Type B pancreatic cell (in vitro differentiated cells): ENCODE data around the gene RAB6A. TPM values are rescaled to one million over a fixed set of nuclear protein-coding genes. Genes with fewer than 3 reads are reported as not detected.

Source experiments
- DNase-seq: peaks from one replicate; pipeline ENCODE4 v3.0.0; 2021; ENCODE audit warnings: mixed read lengths; ENCODE audit not compliant: unreplicated experiment; ENCODE audit errors: extremely low spot score
- H3K27ac Mint-ChIP-seq: 2 replicates; pipeline ENCODE4 v1.8.0; 2021; ENCODE audit warnings: mild to moderate bottlenecking, mixed read lengths
- H3K27me3 Mint-ChIP-seq: 2 replicates; pipeline ENCODE4 v1.8.0; 2021; ENCODE audit warnings: mixed read lengths
- H3K36me3 Mint-ChIP-seq: 2 replicates; pipeline ENCODE4 v1.8.0; 2021; ENCODE audit warnings: mixed read lengths
- H3K4me1 Mint-ChIP-seq: one replicate; pipeline ENCODE4 v1.8.0; 2021; ENCODE audit warnings: mixed read lengths; ENCODE audit not compliant: unreplicated experiment
- H3K4me3 Mint-ChIP-seq: 2 replicates; pipeline ENCODE4 v1.8.0; 2021; ENCODE audit warnings: mild to moderate bottlenecking, mixed read lengths
- H3K9me3 Mint-ChIP-seq: 2 replicates; pipeline ENCODE4 v1.8.0; 2021; ENCODE audit warnings: mixed read lengths
- CTCF ChIP-seq: fragments of 200-600 bp; sonication (generic); conservative IDR thresholded peaks from 2 replicates; pipeline ENCODE4 v1.5.0; 2021; ENCODE audit warnings: antibody characterized with exemption, mild to moderate bottlenecking
- total RNA-seq: library from RNA; stranded (reverse); gene quantifications from 2 replicates; pipeline ENCODE4 v1.2.1, GENCODE V29; 2021; ENCODE audit warnings: low replicate concordance

Gene RAB6A
- total RNA-seq, 1 donor from 2014 or later: 86.7 TPM

- H3K27ac Mint-ChIP-seq: peak overlapping the region; percentile 96
- H3K36me3 Mint-ChIP-seq: no peaks in the 10 kb centered on the region
- H3K4me1 Mint-ChIP-seq: peaks cover 34% of the 10 kb centered on the region
These were observed 600 bp upstream of the RAB6A start for GRCh38 chr11:73761403-73761945.

GRCh38 chr11:73760135-73760678, 667 bp downstream of the RAB6A start:
- Mint-ChIP-seq H3K27me3 (peaks cover 4% of the 10 kb centered on the region), H3K4me1 (peaks cover 34% of the 10 kb centered on the region), H3K36me3 (no peaks in the 10 kb centered on the region), H3K4me3 (peak overlapping the region; percentile 96), H3K9me3 (peaks cover 3% of the 10 kb centered on the region), H3K27ac (peak overlapping the region; percentile 90)
- TF ChIP-seq CTCF: no peak
- peak; percentile 68 for DNase-seq

More at GRCh38 chr11:73761403-73761945, 600 bp upstream of the RAB6A start:
- DNase-seq: no peak
- Mint-ChIP-seq H3K9me3 (peaks cover 3% of the 10 kb centered on the region), H3K4me3 (peak overlapping the region; percentile 96), H3K27me3 (peaks cover 8% of the 10 kb centered on the region)
- no peak for TF ChIP-seq CTCF

- Mint-ChIP-seq H3K36me3 (no peaks in the 10 kb centered on the region), H3K9me3 (peaks cover 3% of the 10 kb centered on the region), H3K27ac (peak overlapping the region; percentile 90), H3K4me1 (peaks cover 34% of the 10 kb centered on the region), H3K27me3 (peaks cover 4% of the 10 kb centered on the region), H3K4me3 (peak overlapping the region; percentile 96)
- peak; percentile 61 for TF ChIP-seq CTCF
- DNase-seq: no peak
These were observed 1.2 kb downstream of the RAB6A start for GRCh38 chr11:73759610-73760134.

GRCh38 chr11:73758451-73758850, 2.4 kb downstream of the RAB6A start:
- peak overlapping the region; percentile 90 for H3K27ac Mint-ChIP-seq
- no peaks in the 10 kb centered on the region for H3K27me3 Mint-ChIP-seq

GRCh38 chr11:73757598-73757997, 3.3 kb downstream of the RAB6A start:
- no peak for DNase-seq
- Mint-ChIP-seq H3K4me3 (peak overlapping the region; percentile 60), H3K9me3 (peaks cover 3% of the 10 kb centered on the region), H3K36me3 (peaks cover 5% of the 10 kb centered on the region), H3K27ac (peak overlapping the region; percentile 6), H3K4me1 (peaks cover 35% of the 10 kb centered on the region), H3K27me3 (no peaks in the 10 kb centered on the region)
- no peak for TF ChIP-seq CTCF

More at GRCh38 chr11:73758451-73758850, 2.4 kb downstream of the RAB6A start:
- H3K9me3 Mint-ChIP-seq: peaks cover 3% of the 10 kb centered on the region
- no peak for DNase-seq
- peaks cover 35% of the 10 kb centered on the region for H3K4me1 Mint-ChIP-seq
- peaks cover 5% of the 10 kb centered on the region for H3K36me3 Mint-ChIP-seq
- H3K4me3 Mint-ChIP-seq: peak overlapping the region; percentile 96
- TF ChIP-seq CTCF: no peak
